LHCN-M2 (cell line): ENCODE results near the gene HINT1. TPM values are rescaled to one million over a fixed set of nuclear protein-coding genes. Genes with fewer than 3 reads are reported as not detected.

Source experiments
- DNase-seq: peaks from one replicate; pipeline ENCODE4 v3.0.0-alpha.2; 2012; ENCODE audit warnings: low read depth
- total RNA-seq: library from RNA; depleted of rRNA; stranded (reverse); fragments of >200 nt; gene quantifications from 2 replicates; pipeline ENCODE4 v1.2.3, GENCODE V29; 2014; rRNA removed

The HINT1 gene
- total RNA-seq, 1 experiment from 2014 or later, result 198 TPM

- peak; percentile 50 for DNase-seq
These were observed 55.4 kb downstream of the HINT1 start for GRCh38 chr5:131109540-131110255.

Other genes starting within 250 kb of the HINT1 start
- gene LYRM7, start 5.7 kb upstream of the HINT1 start, total RNA-seq, result 14.1 and 16.9 TPM in 2 replicates
- 38.5 and 46.8 TPM in 2 replicates for gene CDC42SE2, start 98.8 kb upstream of the HINT1 start, total RNA-seq